ENCODE results near the gene IGSF11.
"Not testable (repeated sequence)": the region's sequence is repeated elsewhere in the genome, so short reads cannot be mapped to it uniquely, and the experiment has no call there.

The IGSF11 gene

GRCh38 chr3:118988198-118989130 lies 46.2 kb downstream of the IGSF11 start:
- no peak for FAIRE-seq

- FAIRE-seq: no peak
Measured at GRCh38 chr3:118987477-118987876, 47.2 kb downstream of the IGSF11 start.

GRCh38 chr3:118986734-118987133 lies 47.9 kb downstream of the IGSF11 start:
- FAIRE-seq: no peak

GRCh38 chr3:118984699-118985098 lies 49.9 kb downstream of the IGSF11 start:
- no peak for FAIRE-seq

GRCh38 chr3:118981494-118982134 lies 53.0 kb downstream of the IGSF11 start:
- no peak for FAIRE-seq

GRCh38 chr3:118980832-118981231 lies 53.8 kb downstream of the IGSF11 start:
- no peak for FAIRE-seq

GRCh38 chr3:118978393-118978758 lies 56.3 kb downstream of the IGSF11 start:
- FAIRE-seq: no peak

GRCh38 chr3:118977671-118978392 lies 56.8 kb downstream of the IGSF11 start:
- no peak for FAIRE-seq

- FAIRE-seq: no peak
Measured at GRCh38 chr3:118977118-118977517, 57.5 kb downstream of the IGSF11 start.

GRCh38 chr3:118975476-118975875 lies 59.2 kb downstream of the IGSF11 start:
- FAIRE-seq: not testable (repeated sequence)

GRCh38 chr3:118974356-118975097 lies 60.1 kb downstream of the IGSF11 start:
- no peak for FAIRE-seq

GRCh38 chr3:118973050-118973449 lies 61.6 kb downstream of the IGSF11 start:
- FAIRE-seq: no peak

- FAIRE-seq: no peak
Measured at GRCh38 chr3:118970819-118971218, 63.8 kb downstream of the IGSF11 start.

- FAIRE-seq: no peak
Measured at GRCh38 chr3:118968640-118969039, 66.0 kb downstream of the IGSF11 start.

- no peak for FAIRE-seq
Measured at GRCh38 chr3:118968111-118968510, 66.5 kb downstream of the IGSF11 start.

- no peak for FAIRE-seq
Measured at GRCh38 chr3:118966700-118967099, 67.9 kb downstream of the IGSF11 start.

GRCh38 chr3:118963711-118964110 lies 70.9 kb downstream of the IGSF11 start:
- FAIRE-seq: no peak

- FAIRE-seq: no peak
Measured at GRCh38 chr3:118960876-118961450, 73.7 kb downstream of the IGSF11 start.

GRCh38 chr3:118955914-118956556 lies 78.6 kb downstream of the IGSF11 start:
- no peak for FAIRE-seq

GRCh38 chr3:118951089-118951488 lies 83.6 kb downstream of the IGSF11 start:
- FAIRE-seq: no peak

- FAIRE-seq: no peak
Measured at GRCh38 chr3:118949113-118949760, 85.4 kb downstream of the IGSF11 start.
